HG03175 (cell line): ENCODE data around the gene F10.
"Not testable (repeated sequence)": the region's sequence is repeated elsewhere in the genome, so short reads cannot be mapped to it uniquely, and the experiment has no call there.

ENCODE experiments used
- ATAC-seq: cut with Tn5 transposase; IDR thresholded peaks from one replicate; pipeline ENCODE4 v1.9.1; 2021; ENCODE audit warnings: mild to moderate bottlenecking, moderate library complexity; ENCODE audit not compliant: unreplicated experiment

F10 gene

DNA sequence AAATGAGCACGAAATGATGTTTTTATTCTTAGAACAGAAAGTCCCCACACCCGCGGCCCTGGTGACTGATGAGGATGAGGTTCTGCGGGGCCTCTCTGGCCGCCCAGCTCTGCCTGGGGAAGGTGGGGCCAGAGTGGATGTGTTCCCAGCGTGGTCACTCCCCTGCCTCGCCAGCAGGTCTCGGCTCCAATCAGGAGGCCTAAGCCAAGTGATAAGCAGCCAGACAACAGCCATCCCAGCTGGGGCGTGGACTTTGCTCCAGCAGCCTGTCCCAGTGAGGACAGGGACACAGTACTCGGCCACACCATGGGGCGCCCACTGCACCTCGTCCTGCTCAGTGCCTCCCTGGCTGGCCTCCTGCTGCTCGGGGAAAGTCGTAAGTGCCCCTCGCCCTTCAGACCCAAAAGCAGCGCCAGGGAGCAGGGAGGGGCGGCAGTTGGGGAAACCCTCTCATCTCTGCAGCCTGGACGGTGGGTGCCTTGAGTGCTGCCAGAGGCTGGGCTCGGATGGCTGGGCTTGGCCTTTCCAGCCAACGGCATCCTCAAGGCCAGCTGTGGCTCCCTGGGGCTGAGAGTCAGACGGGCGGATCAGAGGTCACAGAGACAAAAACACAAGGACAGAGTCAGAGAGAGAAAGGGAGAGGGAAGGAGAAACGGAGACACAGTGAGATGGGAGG, at the start of gene F10:
TSS of gene F10 (plus strand) at position 250 of the 676 bp plus-strand sequence. CDS start at position 307, 57 bp downstream.
- no peak for ATAC-seq

DNA sequence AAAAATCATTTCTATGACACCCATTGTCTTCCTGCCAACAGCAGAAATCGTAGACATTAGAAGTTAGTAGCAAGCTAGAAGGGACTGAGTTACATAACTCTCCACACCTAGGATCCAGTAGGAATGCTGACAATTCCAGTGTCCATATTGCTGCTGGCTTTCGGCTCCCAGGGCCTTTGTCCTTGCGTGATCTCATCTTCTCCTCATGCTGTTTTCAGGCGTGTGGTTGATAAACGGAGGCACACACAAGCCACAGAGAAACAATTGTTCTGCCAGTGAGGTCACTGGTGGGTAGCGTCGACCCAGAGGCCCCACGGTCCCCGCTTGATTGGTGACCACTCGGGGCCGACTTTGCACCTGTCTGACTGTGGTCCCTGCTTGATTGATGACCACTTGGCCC, 48.7 kb upstream of the F10 start:
- ATAC-seq = no peak

DNA sequence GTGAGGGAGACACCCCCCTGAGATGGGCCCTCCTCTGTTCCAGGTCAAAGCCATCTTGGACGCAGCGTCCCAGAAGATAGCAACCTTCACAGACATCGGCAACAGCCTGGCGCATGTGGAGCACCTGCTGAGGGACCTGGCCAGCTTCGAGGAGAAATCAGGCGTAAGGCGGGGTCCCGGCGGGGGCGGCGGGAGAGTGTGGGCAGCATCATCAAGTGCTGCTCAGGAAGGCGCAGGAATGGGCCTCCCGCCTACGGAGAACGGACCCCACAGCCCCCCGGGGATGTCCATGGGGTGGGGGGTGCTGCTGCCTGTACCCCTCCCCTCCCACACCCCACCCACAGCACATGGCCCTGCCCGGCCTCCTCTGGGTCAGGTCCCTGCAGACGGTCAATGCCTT, 48.2 kb upstream of the F10 start:
- ATAC-seq = no peak

- no peak for ATAC-seq
Measured at GRCh38 chr13:113074876-113075275, 47.7 kb upstream of the F10 start.

GRCh38 chr13:113075711-113076110, 46.9 kb upstream of the F10 start:
- ATAC-seq = no peak

DNA sequence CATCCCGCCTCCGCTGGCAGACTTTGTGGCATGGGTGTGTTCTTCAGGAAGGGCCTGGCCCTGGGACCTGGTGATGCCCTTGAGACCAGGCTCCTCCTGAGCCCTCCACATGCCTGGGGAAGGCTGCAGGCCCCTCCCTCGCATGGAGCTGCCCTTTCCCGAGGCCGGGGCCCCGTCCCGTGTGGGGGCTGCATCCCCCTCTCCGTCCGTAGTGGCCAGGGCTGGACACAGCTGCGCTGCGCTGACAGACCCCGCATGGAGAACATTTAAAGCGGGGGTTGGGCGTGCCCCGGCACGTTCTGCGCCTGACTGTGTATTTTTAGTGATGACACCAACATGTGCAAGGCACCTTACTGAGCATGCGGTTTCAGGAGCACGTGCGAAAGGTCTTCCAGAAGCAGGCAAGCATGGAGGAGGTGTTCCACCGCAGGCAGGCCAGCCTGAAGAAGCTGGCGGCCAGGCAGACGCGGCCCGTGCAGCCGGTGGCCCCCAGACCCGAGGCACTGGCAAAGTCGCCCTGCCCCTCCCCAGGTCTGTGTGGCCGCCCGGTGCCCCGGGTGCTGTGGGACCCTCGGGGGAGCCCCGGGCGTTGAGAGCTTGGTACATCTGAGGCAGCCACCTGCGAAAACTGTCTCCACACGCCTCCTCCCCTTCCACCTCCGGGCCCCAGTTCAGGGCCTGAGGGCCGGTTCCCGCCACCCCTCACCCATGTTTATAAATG, 45.8 kb upstream of the F10 start:
- ATAC-seq = no peak

DNA sequence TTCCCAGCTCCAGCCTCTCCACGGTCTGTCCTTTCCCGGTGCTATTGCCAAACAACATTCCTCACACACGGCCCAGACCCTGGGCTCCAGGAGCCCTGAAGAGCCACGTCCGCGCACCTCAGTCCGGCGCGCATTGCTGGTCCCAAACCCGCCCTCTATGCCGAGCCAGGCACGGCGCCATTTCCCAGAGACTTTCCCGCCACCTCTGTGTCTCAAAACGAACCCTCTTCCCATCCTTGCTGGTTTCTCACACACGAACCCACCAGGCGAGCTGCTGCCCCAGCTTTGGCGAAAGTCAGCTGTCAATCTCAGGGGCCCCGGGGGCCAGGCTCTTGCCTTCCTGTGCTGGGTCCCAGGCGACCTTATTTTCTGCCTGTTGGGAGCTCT, 45.0 kb upstream of the F10 start:
- no peak for ATAC-seq

- no peak for ATAC-seq
Measured at GRCh38 chr13:113077953-113078901, 44.4 kb upstream of the F10 start.

DNA sequence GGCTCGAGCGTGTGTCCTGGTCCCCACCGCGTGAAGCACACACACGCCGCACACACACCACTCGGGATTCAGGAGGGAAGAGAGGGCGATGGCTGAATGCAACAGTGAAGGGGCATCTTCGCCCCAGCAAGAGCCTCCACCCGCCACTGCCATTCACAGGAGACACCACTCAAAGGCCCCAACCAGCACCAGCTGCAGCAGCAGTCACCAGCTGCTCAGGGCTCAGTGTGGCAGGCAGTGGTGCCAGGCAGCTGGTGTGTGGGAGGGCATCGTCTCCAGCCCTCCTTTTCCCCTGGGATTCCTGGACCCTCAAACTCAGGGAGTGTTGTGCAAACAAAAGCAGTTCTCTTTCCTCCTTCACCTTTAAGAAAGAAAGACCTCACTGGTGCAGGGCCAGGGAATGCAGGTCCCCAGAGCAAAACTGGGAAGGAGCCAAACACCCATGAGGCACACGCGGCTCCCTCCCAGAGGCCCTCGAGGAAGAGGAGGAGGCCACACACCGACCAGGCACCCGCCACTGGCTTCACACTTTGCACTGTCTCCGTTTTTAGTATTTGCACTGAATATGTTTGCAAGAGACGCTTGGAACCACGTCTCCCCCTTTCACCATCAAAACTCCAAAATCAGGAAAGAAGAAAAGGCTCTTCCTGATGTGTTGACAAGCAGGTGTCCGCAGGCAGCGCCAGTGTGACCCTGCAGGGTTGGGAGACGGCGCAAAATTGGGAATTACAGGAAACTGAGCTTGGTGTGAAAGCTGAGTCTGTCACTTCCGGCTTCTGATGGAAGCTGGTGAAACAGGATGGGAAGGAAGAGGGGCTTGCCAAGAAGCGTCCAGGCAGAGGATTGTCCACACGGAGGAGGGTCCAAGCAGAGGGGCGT, 43.5 kb upstream of the F10 start:
- ATAC-seq = no peak

- ATAC-seq = not testable (repeated sequence)
Measured at GRCh38 chr13:113079781-113080080, 42.9 kb upstream of the F10 start.

- no peak for ATAC-seq
Measured at GRCh38 chr13:113080361-113080831, 42.2 kb upstream of the F10 start.

GRCh38 chr13:113080901-113081521, 41.6 kb upstream of the F10 start:
- no peak for ATAC-seq

DNA sequence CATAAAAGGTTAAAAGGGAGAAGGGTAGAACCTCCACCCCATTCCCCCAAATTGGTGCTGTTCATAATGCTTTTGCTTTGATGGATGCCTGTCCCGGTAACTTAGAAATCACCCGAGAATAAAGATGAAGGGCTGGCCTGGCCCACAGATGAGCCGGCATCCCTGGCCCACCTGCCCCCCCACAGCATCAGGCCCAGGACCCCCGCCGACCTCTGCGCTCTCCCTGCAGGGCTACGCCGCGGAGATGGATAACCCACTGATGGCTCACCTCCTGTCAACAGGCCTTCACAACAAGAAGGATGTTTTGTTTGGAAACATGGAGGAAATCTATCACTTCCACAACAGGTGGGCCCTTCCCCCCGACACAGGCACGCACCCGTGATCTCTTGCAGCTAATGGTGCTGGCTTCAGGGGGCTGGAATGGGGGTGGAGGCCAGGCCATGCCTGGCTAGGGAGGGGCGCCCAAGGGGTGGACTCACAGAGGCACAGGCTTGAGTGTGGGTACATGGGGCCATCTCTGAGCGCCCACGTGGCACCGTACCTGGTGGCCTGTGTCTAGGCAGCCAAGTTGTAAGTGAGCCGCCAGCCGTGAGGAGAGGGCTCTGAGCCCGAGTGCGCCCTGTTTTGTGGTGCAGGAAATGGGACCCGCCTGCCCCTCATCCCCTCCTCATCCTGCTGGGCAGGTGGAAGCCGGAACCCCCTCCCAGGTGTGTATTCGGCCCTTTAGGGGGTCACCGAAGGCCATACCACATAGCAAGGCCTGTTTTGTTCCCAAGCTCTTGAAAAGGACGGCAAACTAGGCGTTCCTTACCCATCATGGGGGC, 40.2 kb upstream of the F10 start:
- ATAC-seq = no peak

DNA sequence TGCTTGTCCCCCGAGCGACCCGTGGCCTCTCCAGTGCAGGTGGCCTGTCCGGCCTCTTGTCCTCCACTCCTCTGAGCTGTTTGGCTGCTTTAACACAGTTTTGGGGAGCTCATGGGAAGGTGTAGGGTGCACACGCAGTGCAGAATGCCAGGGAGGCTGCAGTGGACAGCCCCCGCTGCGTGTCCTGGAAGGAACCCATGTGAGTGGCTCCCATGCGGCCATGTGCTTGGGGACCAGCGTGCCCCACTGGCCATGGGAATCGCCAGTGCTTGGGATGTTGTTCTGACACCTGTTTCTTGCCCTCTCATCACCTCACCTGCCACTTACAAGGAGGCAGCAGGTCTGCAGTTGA, 39.6 kb upstream of the F10 start:
- ATAC-seq = no peak

GRCh38 chr13:113083402-113084061, 39.1 kb upstream of the F10 start:
- ATAC-seq = no peak

- no peak for ATAC-seq
Measured at GRCh38 chr13:113084094-113084942, 38.3 kb upstream of the F10 start.

DNA sequence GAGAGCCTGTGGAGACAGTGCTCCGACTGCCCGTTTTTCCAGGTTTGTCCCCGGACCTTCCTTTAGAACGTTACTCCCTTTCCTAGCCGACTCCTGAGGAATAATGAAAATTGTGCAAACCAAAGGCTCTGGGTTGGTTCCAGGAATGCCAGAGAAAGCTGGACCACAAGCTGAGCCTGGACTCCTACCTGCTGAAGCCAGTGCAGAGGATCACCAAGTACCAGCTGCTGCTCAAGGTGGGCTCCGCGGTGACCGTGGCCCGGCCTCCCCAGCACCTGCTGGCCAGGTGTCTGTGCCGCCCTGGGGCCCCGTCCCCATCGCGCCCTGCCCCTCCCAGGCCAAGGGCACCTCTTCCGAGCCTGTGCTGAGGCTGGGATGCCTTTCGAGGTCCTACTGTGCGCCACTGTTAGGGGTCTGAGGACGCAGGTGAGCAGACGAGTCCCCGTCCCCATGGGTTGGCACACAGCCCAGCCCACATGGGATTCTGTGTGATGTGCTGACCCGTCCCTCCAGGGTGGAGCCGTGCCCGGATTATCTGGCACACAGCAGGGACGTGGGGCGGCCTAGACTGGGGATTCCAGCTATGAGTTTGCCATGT, 37.6 kb upstream of the F10 start:
- no peak for ATAC-seq
